DND-41 (cell line): ENCODE results near the gene ITGA11.
A peak's percentile ranks its signal among the peaks of the same experiment; 100 is the strongest.

Experiments used
- ATAC-seq: fragments of 200-7000 bp; cut with Tn5 transposase; 3 replicates; pipeline ENCODE4 v1.9.1; 2021; ENCODE audit warnings: low read depth; ENCODE audit not compliant: insufficient read depth
- DNase-seq: peaks from one replicate; pipeline ENCODE4 v3.0.0-alpha.2; 2020
- H2AFZ ChIP-seq: 2 replicates; pipeline ENCODE4 v1.6.0; 2012; ENCODE audit warnings: low read depth, low read length
- H3K27ac ChIP-seq: 2 replicates; pipeline ENCODE4 v1.5.1; 2012; ENCODE audit warnings: low read length, inconsistent platforms
- H3K27me3 ChIP-seq: fragments of 200-600 bp; sonication (generic); 2 replicates; pipeline ENCODE4 v1.6.0; 2012; ENCODE audit warnings: low read length, mild to moderate bottlenecking, inconsistent platforms; ENCODE audit not compliant: insufficient read depth, poor library complexity
- H3K36me3 ChIP-seq: 2 replicates; pipeline ENCODE4 v1.5.1; 2012; ENCODE audit warnings: low read length, inconsistent platforms; ENCODE audit not compliant: insufficient read depth
- H3K4me1 ChIP-seq: 2 replicates; pipeline ENCODE4 v1.5.1; 2012; ENCODE audit warnings: mild to moderate bottlenecking, low read length; ENCODE audit not compliant: insufficient read depth
- H3K4me2 ChIP-seq: 2 replicates; pipeline ENCODE4 v1.6.0; 2012; ENCODE audit warnings: mild to moderate bottlenecking, moderate library complexity, low read length, inconsistent platforms; ENCODE audit not compliant: insufficient read depth
- H3K4me3 ChIP-seq, 2 experiments: fragments of 200-600 bp in 1 of 2; shearing (Covaris generic) in 1 of 2; 2 replicates each; pipeline ENCODE4 v1.5.1; 2012 to 2016; ENCODE audit warnings: inconsistent platforms in 2 of 2, low read length in 2 of 2, mild to moderate bottlenecking in 2 of 2, low read depth in 1 of 2, moderate library complexity in 1 of 2
- H3K79me2 ChIP-seq: 2 replicates; pipeline ENCODE4 v1.6.0; 2012; ENCODE audit warnings: low read length, inconsistent platforms; ENCODE audit not compliant: insufficient read depth
- H3K9ac ChIP-seq: 2 replicates; pipeline ENCODE4 v1.6.0; 2012; ENCODE audit warnings: low read depth, mild to moderate bottlenecking, inconsistent platforms, low read length, moderate library complexity
- H3K9me3 ChIP-seq: 2 replicates; pipeline ENCODE4 v1.5.1; 2012; ENCODE audit warnings: low read length, moderate library complexity, mild to moderate bottlenecking, inconsistent platforms; ENCODE audit not compliant: insufficient read depth, severe bottlenecking
- H4K20me1 ChIP-seq: 2 replicates; pipeline ENCODE4 v1.6.0; 2012; ENCODE audit warnings: low read length; ENCODE audit not compliant: insufficient read depth
- EZH2 ChIP-seq: IDR thresholded peaks from 3 replicates; pipeline ENCODE4 v1.6.1; 2012; ENCODE audit warnings: borderline replicate concordance, low read depth, mild to moderate bottlenecking, moderate library complexity, low read length, inconsistent platforms; ENCODE audit not compliant: severe bottlenecking
- TF ChIP-seq, protein P1 (sequence below): IDR thresholded peaks from 2 replicates; pipeline ENCODE4 v1.5.1; 2012; ENCODE audit warnings: borderline replicate concordance, low read length, moderate library complexity, mild to moderate bottlenecking; ENCODE audit not compliant: poor library complexity, severe bottlenecking; ENCODE audit errors: extremely low read depth

ITGA11 gene

GRCh38 chr15:68281008-68281407 is 151.0 kb downstream of the ITGA11 start:
- TF ChIP-seq, protein P1, sequence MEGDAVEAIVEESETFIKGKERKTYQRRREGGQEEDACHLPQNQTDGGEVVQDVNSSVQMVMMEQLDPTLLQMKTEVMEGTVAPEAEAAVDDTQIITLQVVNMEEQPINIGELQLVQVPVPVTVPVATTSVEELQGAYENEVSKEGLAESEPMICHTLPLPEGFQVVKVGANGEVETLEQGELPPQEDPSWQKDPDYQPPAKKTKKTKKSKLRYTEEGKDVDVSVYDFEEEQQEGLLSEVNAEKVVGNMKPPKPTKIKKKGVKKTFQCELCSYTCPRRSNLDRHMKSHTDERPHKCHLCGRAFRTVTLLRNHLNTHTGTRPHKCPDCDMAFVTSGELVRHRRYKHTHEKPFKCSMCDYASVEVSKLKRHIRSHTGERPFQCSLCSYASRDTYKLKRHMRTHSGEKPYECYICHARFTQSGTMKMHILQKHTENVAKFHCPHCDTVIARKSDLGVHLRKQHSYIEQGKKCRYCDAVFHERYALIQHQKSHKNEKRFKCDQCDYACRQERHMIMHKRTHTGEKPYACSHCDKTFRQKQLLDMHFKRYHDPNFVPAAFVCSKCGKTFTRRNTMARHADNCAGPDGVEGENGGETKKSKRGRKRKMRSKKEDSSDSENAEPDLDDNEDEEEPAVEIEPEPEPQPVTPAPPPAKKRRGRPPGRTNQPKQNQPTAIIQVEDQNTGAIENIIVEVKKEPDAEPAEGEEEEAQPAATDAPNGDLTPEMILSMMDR: no peak
- TF ChIP-seq EZH2: no peak
- peak overlapping the region; percentile 76; the same call in 1 of the 2 replicates for H3K9ac ChIP-seq
- no peak for ATAC-seq

DNA sequence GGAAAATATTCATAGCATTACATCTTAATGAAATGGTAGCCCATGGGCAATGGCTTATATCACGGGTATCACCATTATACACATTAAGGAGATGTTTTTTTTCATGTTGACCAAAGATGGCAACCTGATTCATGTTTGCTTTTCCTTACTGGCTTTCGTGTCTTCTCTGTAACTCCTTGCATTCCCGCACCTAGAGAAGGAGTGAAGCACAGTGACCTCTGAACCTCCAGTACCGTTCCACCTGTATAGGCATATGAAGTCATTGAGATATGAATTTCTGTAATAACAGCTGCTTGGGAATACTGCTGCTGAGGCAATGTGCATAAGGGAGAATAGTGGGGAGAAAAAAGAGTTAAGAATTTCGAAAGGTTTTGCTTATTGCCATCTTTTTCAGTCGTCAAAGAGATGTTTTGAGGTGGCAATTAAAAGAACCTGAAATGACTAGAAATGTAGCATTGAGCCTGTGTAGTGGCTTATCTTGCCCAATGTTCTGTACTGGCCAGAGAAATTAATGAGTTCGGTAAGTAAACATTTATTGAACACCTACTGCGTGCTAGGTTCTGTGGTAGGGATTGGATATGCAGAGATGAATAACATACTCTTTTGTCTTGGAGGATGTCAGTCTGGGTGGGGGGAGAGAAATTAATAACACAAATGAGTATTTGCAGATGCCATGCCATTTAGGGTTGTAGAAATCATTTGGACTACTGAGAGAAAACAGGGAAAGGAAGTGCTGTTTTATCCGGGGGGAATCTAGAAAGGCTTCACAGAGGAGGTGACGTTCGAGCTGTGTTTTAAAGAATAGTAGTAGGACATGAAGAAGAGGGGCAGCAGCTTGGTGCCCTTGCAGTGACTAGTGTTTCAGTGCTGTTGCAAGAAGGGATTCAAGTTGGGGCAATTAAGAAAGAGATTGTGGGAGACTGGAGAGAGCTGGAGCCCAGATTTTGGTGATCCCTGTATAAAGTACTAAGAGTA is 151.9 kb downstream of the ITGA11 start:
- ATAC-seq (no peak), DNase-seq (no peak)
- H3K4me1 ChIP-seq: peaks cover 48% of the 10 kb centered on the region
- H3K9ac ChIP-seq: peak overlapping the region; percentile 76
- peaks cover 22% of the 10 kb centered on the region for H3K36me3 ChIP-seq
- peaks cover 73% of the 10 kb centered on the region for H3K79me2 ChIP-seq
- H3K27ac ChIP-seq: peak overlapping the region; percentile 22; the same call in 1 of the 2 replicates
- H3K27me3 ChIP-seq: no peaks in the 10 kb centered on the region
- peak overlapping the region; percentile 88 for H3K4me2 ChIP-seq
- no peak for TF ChIP-seq EZH2
- TF ChIP-seq, protein P1: no peak
- H3K9me3 ChIP-seq: no peaks in the 10 kb centered on the region
- H2AFZ ChIP-seq: no peak overlapping the region
- H3K4me3 ChIP-seq: peak overlapping the region; percentile 40 to 86; a peak in 3 of 4 replicates
- H4K20me1 ChIP-seq: peaks cover 41% of the 10 kb centered on the region

More at GRCh38 chr15:68281008-68281407, 151.0 kb downstream of the ITGA11 start:
- H2AFZ ChIP-seq: no peak overlapping the region
- H3K27ac ChIP-seq: no peak overlapping the region
- H3K4me3 ChIP-seq: peak overlapping the region in 1 of 2 experiments; percentile 86; a peak in 1 of 4 replicates
- DNase-seq: no peak
- H3K4me2 ChIP-seq: peak overlapping the region; percentile 88
- H4K20me1 ChIP-seq: peaks cover 43% of the 10 kb centered on the region
- peaks cover 28% of the 10 kb centered on the region for H3K36me3 ChIP-seq
- peaks cover 48% of the 10 kb centered on the region for H3K4me1 ChIP-seq
- peaks cover 83% of the 10 kb centered on the region for H3K79me2 ChIP-seq
- H3K27me3 ChIP-seq: no peaks in the 10 kb centered on the region
- no peaks in the 10 kb centered on the region for H3K9me3 ChIP-seq

DNA sequence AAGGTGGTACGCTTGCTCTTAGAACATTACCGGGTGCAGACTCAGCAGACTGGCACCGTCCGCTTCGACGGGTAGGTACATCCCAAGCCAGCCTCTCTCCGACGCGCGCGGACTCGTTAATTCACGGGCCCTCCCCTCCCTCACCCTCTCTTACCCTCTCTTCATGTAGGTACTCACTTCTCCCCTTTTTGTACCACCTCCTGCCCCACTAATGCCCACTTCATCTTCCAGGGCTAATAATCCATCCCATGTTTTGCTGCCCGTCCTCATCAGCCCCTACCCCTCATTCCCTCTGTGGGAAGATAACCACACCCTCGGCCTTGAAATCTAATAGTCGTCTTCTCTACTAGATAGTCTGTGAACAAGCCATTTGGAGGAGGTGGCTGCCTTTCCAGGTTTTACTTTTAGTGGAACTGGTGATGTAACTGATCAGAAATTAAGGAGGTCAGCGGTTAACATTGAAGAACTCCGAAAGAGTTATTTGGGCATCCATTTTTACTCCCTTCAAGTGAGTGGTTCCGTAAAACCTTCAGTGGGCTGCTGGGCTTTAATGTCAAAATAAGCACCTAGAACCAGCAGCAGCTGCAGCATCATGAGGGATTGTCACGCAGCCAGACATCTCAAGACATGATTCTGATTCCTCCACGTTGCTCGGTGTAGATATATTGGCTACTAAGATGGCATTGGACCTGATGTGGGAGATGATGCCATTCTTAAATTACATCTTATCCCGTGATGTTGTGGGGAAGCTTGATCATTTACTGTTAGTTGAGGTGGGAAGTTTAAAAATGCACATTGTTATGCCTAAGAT is 153.2 kb downstream of the ITGA11 start:
- peak overlapping the region; percentile 95 for H3K27ac ChIP-seq
- DNase-seq: no peak
- peak; percentile 20; the same call in 2 of the 3 replicates for ATAC-seq
- peak overlapping the region; percentile 94 for H2AFZ ChIP-seq
- peaks cover 48% of the 10 kb centered on the region for H3K4me1 ChIP-seq
- peak overlapping the region; percentile 88 for H3K4me2 ChIP-seq
- H3K9me3 ChIP-seq: no peaks in the 10 kb centered on the region
- peak overlapping the region; percentile 76 for H3K9ac ChIP-seq
- H3K27me3 ChIP-seq: no peaks in the 10 kb centered on the region
- TF ChIP-seq EZH2: no peak
- TF ChIP-seq, protein P1: no peak
- H4K20me1 ChIP-seq: peaks cover 34% of the 10 kb centered on the region
- H3K4me3 ChIP-seq: peak overlapping the region; percentile 40 to 86
- peaks cover 14% of the 10 kb centered on the region for H3K36me3 ChIP-seq
- H3K79me2 ChIP-seq: peaks cover 61% of the 10 kb centered on the region
